Astrocyte (in vitro differentiated cells and primary cell): ENCODE results near the gene KCNAB1.

Experiments used
- CTCF ChIP-seq: IDR thresholded peaks from 2 replicates; pipeline ENCODE4 v1.5.1; 2011; ENCODE audit warnings: low read depth, mild to moderate bottlenecking, inconsistent platforms, low read length, moderate library complexity; ENCODE audit not compliant: insufficient read depth
- EZH2 ChIP-seq: IDR thresholded peaks from 2 replicates; pipeline ENCODE4 v1.6.1; 2012; ENCODE audit warnings: mild to moderate bottlenecking, low read length, inconsistent platforms; ENCODE audit not compliant: insufficient read depth

- TF ChIP-seq CTCF: no peak
- no peak for TF ChIP-seq EZH2
Observed at GRCh38 chr3:156094391-156094790, 26.0 kb upstream of the KCNAB1 start.
